K562 (cell line): ENCODE measurements around the gene RNFT2. TPM values are rescaled to one million over a fixed set of nuclear protein-coding genes. Genes with fewer than 3 reads are reported as not detected.

ENCODE experiments used
- ATAC-seq: fragments of 200-7000 bp; cut with Tn5 transposase; 3 replicates; pipeline ENCODE4 v1.9.1; 2020; ENCODE audit warnings: moderate library complexity
- BruUV-seq: library from RNA; stranded (reverse); fragments of 400-500 nt; replicated peaks from 2 replicates; lab custom pipeline; 2021; lab: Mats Ljungman, UMichigan
- CTCF ChIA-PET: fragments of 300-600 bp; formaldehyde crosslinking; extraction: SDS; loops from one replicate; lab custom pipeline; 2021; ENCODE audit warnings: low intra/inter-chr PET ratio; lab: Yijun Ruan, JAX
- POLR2A ChIA-PET: fragments of 300-600, 350-650 bp; sonication (Branson Sonifier 250); formaldehyde crosslinking; extraction: SDS; loops from one replicate; lab custom pipeline; 2021; ENCODE audit warnings: antibody characterized with exemption, inconsistent platforms; lab: Yijun Ruan, JAX
- DNase-seq, 4 experiments: peaks; one replicate each; pipeline versions ENCODE4 v3.0.0 to v3.0.0-alpha.2; 2011 to 2018; ENCODE audit warnings: low spot score in 3 of 4, mixed read lengths in 3 of 4; ENCODE audit errors: extremely low read depth in 1 of 4
- FAIRE-seq: peaks from 2 replicates; lab custom pipeline; 2011; peaks lifted over from hg19 to GRCh38; lab: Jason Lieb, UNC
- H2AFZ ChIP-seq: 2 replicates; pipeline ENCODE4 v1.6.0; 2011; ENCODE audit warnings: low read depth, low read length, control low read depth, inconsistent platforms
- H3K27ac ChIP-seq: fragments of 200-600 bp; 3 replicates; pipeline ENCODE4 v1.8.0; 2011; ENCODE audit warnings: low read depth, mild to moderate bottlenecking, control low read depth, inconsistent platforms, low read length, moderate library complexity, mixed read lengths; ENCODE audit errors: extremely low read depth
- H3K27me3 ChIP-seq, 2 experiments: fragments of 300-600 bp in 1 of 2; 2 replicates in 1 of 2; 3 replicates in 1 of 2; pipeline versions ENCODE4 v1.6.0 to v1.8.0; 2011; ENCODE audit warnings: inconsistent platforms in 2 of 2, low read length in 2 of 2, mild to moderate bottlenecking in 1 of 2, mixed read lengths in 1 of 2, moderate library complexity in 1 of 2; ENCODE audit not compliant: control insufficient read depth in 2 of 2, insufficient read depth in 2 of 2
- H3K36me3 ChIP-seq: fragments of 300-600 bp; 3 replicates; pipeline ENCODE4 v1.8.0; 2011; ENCODE audit warnings: mild to moderate bottlenecking, low read length, inconsistent platforms; ENCODE audit not compliant: control insufficient read depth, insufficient read depth
- H3K4me1 ChIP-seq, 2 experiments: fragments of 200-600 bp in 1 of 2; replicated peaks in 1 of 2; 2 replicates in 1 of 2; 3 replicates in 1 of 2; pipeline versions ENCODE4 v1.5.1 to v1.8.0; 2011; ENCODE audit warnings: inconsistent platforms in 2 of 2, low read length in 2 of 2, mild to moderate bottlenecking in 1 of 2, mixed read lengths in 1 of 2, moderate library complexity in 1 of 2; ENCODE audit not compliant: control insufficient read depth in 2 of 2, insufficient read depth in 2 of 2
- H3K4me2 ChIP-seq: 2 replicates; pipeline ENCODE4 v1.6.1; 2011; ENCODE audit warnings: low read length, control low read depth, inconsistent platforms, mixed read lengths; ENCODE audit not compliant: insufficient read depth
- H3K4me3 ChIP-seq: fragments of 200-600 bp; sonication (generic), shearing (Covaris generic); 2 replicates; pipeline ENCODE4 v1.5.1; 2016; ENCODE audit warnings: control low read depth, inconsistent platforms
- H3K79me2 ChIP-seq: fragments of 200-600 bp; 3 replicates; pipeline ENCODE4 v1.8.0; 2011; ENCODE audit warnings: low read length, inconsistent platforms; ENCODE audit not compliant: control insufficient read depth, insufficient read depth
- H3K9ac ChIP-seq, 2 experiments: 2 replicates each; pipeline versions ENCODE4 v1.6.0 to v1.6.1; 2011; ENCODE audit warnings: low read depth in 2 of 2, low read length in 2 of 2, control low read depth in 1 of 2, inconsistent platforms in 1 of 2, mild to moderate bottlenecking in 1 of 2, mixed read lengths in 1 of 2; ENCODE audit not compliant: insufficient read depth in 1 of 2
- H3K9me1 ChIP-seq: one replicate; pipeline ENCODE4 v1.6.0; 2011; ENCODE audit warnings: inconsistent platforms, mild to moderate bottlenecking, low read length, moderate library complexity; ENCODE audit not compliant: control insufficient read depth, insufficient read depth
- H3K9me3 ChIP-seq: replicated peaks from 2 replicates; pipeline ENCODE4 v1.5.1; 2011; ENCODE audit warnings: low read depth, low read length, inconsistent platforms; ENCODE audit not compliant: control insufficient read depth, insufficient read depth
- H4K20me1 ChIP-seq: replicated peaks from 2 replicates; pipeline ENCODE4 v1.6.1; 2011; ENCODE audit warnings: low read length, inconsistent platforms, mixed read lengths; ENCODE audit not compliant: control insufficient read depth, insufficient read depth
- CREM ChIP-seq: IDR thresholded peaks from 2 replicates; pipeline ENCODE4 v1.6.1; 2014; ENCODE audit warnings: antibody characterized with exemption, low read depth
- CSDE1 ChIP-seq, 2 experiments: fragments of 450-650 bp; IDR thresholded peaks; 2 replicates each; pipeline ENCODE4 v1.6.1; 2016; ENCODE audit warnings: mild to moderate bottlenecking in 1 of 2
- EP400 ChIP-seq: fragments of 450-650 bp; IDR thresholded peaks from 2 replicates; pipeline ENCODE4 v1.6.1; 2017; ENCODE audit warnings: antibody characterized with exemption, mild to moderate bottlenecking, moderate library complexity
- FOXP1 ChIP-seq: sonication (generic); formaldehyde crosslinking; IDR thresholded peaks from 2 replicates; pipeline ENCODE4 v1.8.0; 2022; ENCODE audit warnings: mild to moderate bottlenecking, missing genetic modification reagents
- FOXP4 ChIP-seq: sonication (generic); formaldehyde crosslinking; IDR thresholded peaks from 2 replicates; pipeline ENCODE4 v1.8.0; 2022; ENCODE audit warnings: mild to moderate bottlenecking, missing genetic modification reagents, borderline replicate concordance
- HNRNPK ChIP-seq: fragments of 200-400 bp; formaldehyde crosslinking; IDR thresholded peaks from one replicate; pipeline ENCODE4 v1.6.1; 2018; ENCODE audit warnings: mild to moderate bottlenecking, low read depth, low read length; ENCODE audit not compliant: poor library complexity, severe bottlenecking
- HNRNPLL ChIP-seq: fragments of 200-400 bp; formaldehyde crosslinking; IDR thresholded peaks from 2 replicates; pipeline ENCODE4 v1.6.1; 2017; ENCODE audit warnings: low read length, low read depth, mild to moderate bottlenecking; ENCODE audit not compliant: poor library complexity, severe bottlenecking
- OTX1 ChIP-seq: fragments of 450-650 bp; formaldehyde crosslinking; IDR thresholded peaks from 2 replicates; pipeline ENCODE4 v1.4.0; 2022; ENCODE audit warnings: mild to moderate bottlenecking
- SIX5 ChIP-seq, 2 experiments: IDR thresholded peaks; 2 replicates each; pipeline ENCODE4 v1.6.1; 2011; ENCODE audit warnings: low read length in 2 of 2, borderline replicate concordance in 1 of 2, low read depth in 1 of 2, mild to moderate bottlenecking in 1 of 2, moderate library complexity in 1 of 2; ENCODE audit not compliant: insufficient read depth in 1 of 2
- in situ Hi-C: fragments of 300-500 bp; cut with MboI; formaldehyde crosslinking; loops from 4 replicates; pipeline ENCODE4 v1.15.0; 2018; ENCODE audit warnings: inconsistent platforms, mixed read lengths
- intact Hi-C: fragments of 100-400 bp; cut with micrococcal nuclease; formaldehyde crosslinking; loops from 2 replicates; pipeline ENCODE4 v1.14.2; 2022
- polyA plus RNA-seq, 8 experiments: library from polyadenylated mRNA; depleted of rRNA in 4 of 8; stranded (reverse) in 5 of 8; unstranded in 3 of 8; fragments of >200 nt; fragmentation: Nextera tagmentation in 2 of 8; fragmentation: Illumina TruSeq in 1 of 8; extraction: Ambion mirVana in 2 of 8; extraction: Trizol in 1 of 8; gene quantifications; 2 replicates each; pipeline versions ENCODE4 v1.2.1 to v1.2.3, GENCODE V29; 2011 to 2014; ENCODE audit warnings: inconsistent platforms in 1 of 8, missing spikeins in 1 of 8
- total RNA-seq, 7 experiments: library from RNA; depleted of rRNA in 6 of 7; stranded (reverse); fragments of >200 nt in 6 of 7; fragmentation: Illumina TruSeq in 2 of 7; extraction: Trizol in 2 of 7; gene quantifications; 2 replicates each; pipeline versions ENCODE4 v1.2.1 to v1.2.3, GENCODE V29; 2011 to 2021; ENCODE audit warnings: low replicate concordance in 1 of 7
- TF ChIP-seq, protein P1 (sequence below): sonication (generic); formaldehyde crosslinking; IDR thresholded peaks from 2 replicates; pipeline ENCODE4 v1.8.0; 2022; ENCODE audit warnings: missing genetic modification reagents, mild to moderate bottlenecking, borderline replicate concordance
- TF ChIP-seq, protein P2 (sequence below), 2 experiments: fragments of 450-650 bp; IDR thresholded peaks; 2 replicates each; pipeline ENCODE4 v1.6.1; 2016

Gene RNFT2
- total and polyA plus RNA-seq, 9 of the 15 experiments (the other 6 are each of a cell fraction or from before 2014, with no cell fraction given), result 3.6 to 26.3 (median 9.5) TPM

GRCh38 chr12:116722245-116722644, 15.9 kb upstream of the RNFT2 start:
- no peak for TF ChIP-seq SIX5 (IDR thresholded peaks at IDR 0.05; ENCODE audit: borderline replicate concordance in 1 of 2, insufficient read depth in 1 of 2, low read depth in 1 of 2, low read length in 2 of 2)
- TF ChIP-seq, protein P1, sequence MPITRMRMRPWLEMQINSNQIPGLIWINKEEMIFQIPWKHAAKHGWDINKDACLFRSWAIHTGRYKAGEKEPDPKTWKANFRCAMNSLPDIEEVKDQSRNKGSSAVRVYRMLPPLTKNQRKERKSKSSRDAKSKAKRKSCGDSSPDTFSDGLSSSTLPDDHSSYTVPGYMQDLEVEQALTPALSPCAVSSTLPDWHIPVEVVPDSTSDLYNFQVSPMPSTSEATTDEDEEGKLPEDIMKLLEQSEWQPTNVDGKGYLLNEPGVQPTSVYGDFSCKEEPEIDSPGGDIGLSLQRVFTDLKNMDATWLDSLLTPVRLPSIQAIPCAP (CRISPR knock-in tag), result no peak
- TF ChIP-seq OTX1, result no peak
- TF ChIP-seq CREM, result no peak
- no peak for TF ChIP-seq HNRNPLL
- no peak for TF ChIP-seq FOXP4
- no peak for TF ChIP-seq CSDE1 (IDR thresholded peaks at IDR 0.05)
- TF ChIP-seq EP400, result no peak
- no peak for TF ChIP-seq FOXP1 (CRISPR knock-in tag)
- TF ChIP-seq HNRNPK, result no peak
- TF ChIP-seq, protein P2, sequence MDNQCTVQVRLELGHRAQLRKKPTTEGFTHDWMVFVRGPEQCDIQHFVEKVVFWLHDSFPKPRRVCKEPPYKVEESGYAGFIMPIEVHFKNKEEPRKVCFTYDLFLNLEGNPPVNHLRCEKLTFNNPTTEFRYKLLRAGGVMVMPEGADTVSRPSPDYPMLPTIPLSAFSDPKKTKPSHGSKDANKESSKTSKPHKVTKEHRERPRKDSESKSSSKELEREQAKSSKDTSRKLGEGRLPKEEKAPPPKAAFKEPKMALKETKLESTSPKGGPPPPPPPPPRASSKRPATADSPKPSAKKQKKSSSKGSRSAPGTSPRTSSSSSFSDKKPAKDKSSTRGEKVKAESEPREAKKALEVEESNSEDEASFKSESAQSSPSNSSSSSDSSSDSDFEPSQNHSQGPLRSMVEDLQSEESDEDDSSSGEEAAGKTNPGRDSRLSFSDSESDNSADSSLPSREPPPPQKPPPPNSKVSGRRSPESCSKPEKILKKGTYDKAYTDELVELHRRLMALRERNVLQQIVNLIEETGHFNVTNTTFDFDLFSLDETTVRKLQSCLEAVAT (IDR thresholded peaks at IDR 0.05), result no peak
- no TSS peak for BruUV-seq
- Histone ChIP-seq H4K20me1 (0 out of 2 replicates have a peak, but pooled peaks cover 4% of the 10 kb centered on the region), H3K4me3 (no peak overlapping the region), H3K4me1 (no peaks in the 10 kb centered on the region), H3K27me3 (no peaks in the 10 kb centered on the region), H3K4me2 (no peak overlapping the region), H3K27ac (no peak overlapping the region), H3K9me1 (no peaks in the 10 kb centered on the region), H3K36me3 (peaks cover 24% of the 10 kb centered on the region; the same call in 2 of the 3 replicates), H3K79me2 (no peaks in the 10 kb centered on the region), H2AFZ (no peak overlapping the region), H3K9ac (no peak overlapping the region), H3K9me3 (no peaks in the 10 kb centered on the region)
- intact Hi-C loops, result no loop called here
- in situ Hi-C loops, result loop anchor here (25.0 kb wide), 1 partner anchor 240 kb away; no protein-coding TSS in a partner anchor
- CTCF ChIA-PET, result no interaction called here
- no peak for DNase-seq
- FAIRE-seq, result no peak
- no peak for ATAC-seq
- POLR2A ChIA-PET, result interaction anchor here (0.7 to 1.3 kb wide), 3 partner anchors 14 to 408 kb away, joined by 3 to 4 read pairs (median 3); no protein-coding TSS in a partner anchor
